ENCODE measurements around the gene SH3RF2.

GRCh38 chr5:145925803-145926202 is 10.6 kb upstream of the SH3RF2 start:
- TF ChIP-seq CTCF (conservative IDR thresholded peaks at IDR 0.05 in 1 of 2, IDR thresholded peaks at IDR 0.05 in 1 of 2; ENCODE audit: extremely low read depth in 1 of 2, insufficient read depth in 1 of 2, low read depth in 1 of 2, low read length in 2 of 2) = no peak
- TF ChIP-seq EZH2 (IDR thresholded peaks at IDR 0.05; ENCODE audit: borderline replicate concordance, low read length) = no peak
